Measurements from ENCODE around the gene SMPX.
A peak's percentile ranks its signal among the peaks of the same experiment; 100 is the strongest.

Gene SMPX

GRCh38 chrX:21741869-21742701 is 15.8 kb downstream of the SMPX start:
- Histone ChIP-seq H3K27ac (peak overlapping the region; percentile 72), H3K36me3 (no peaks in the 10 kb centered on the region), H3K27me3 (ENCODE audit: insufficient read depth, low read depth, severe bottlenecking) (no peaks in the 10 kb centered on the region), H3K9me3 (ENCODE audit: severe bottlenecking) (no peaks in the 10 kb centered on the region), H3K4me3 (ENCODE audit: low read depth, low read length) (no peak overlapping the region)
- DNase-seq: peak; percentile 16
- TF ChIP-seq, protein P1, sequence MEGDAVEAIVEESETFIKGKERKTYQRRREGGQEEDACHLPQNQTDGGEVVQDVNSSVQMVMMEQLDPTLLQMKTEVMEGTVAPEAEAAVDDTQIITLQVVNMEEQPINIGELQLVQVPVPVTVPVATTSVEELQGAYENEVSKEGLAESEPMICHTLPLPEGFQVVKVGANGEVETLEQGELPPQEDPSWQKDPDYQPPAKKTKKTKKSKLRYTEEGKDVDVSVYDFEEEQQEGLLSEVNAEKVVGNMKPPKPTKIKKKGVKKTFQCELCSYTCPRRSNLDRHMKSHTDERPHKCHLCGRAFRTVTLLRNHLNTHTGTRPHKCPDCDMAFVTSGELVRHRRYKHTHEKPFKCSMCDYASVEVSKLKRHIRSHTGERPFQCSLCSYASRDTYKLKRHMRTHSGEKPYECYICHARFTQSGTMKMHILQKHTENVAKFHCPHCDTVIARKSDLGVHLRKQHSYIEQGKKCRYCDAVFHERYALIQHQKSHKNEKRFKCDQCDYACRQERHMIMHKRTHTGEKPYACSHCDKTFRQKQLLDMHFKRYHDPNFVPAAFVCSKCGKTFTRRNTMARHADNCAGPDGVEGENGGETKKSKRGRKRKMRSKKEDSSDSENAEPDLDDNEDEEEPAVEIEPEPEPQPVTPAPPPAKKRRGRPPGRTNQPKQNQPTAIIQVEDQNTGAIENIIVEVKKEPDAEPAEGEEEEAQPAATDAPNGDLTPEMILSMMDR (IDR thresholded peaks at IDR 0.05; ENCODE audit: low read depth, low read length): no peak

GRCh38 chrX:21741364-21741763 is 16.6 kb downstream of the SMPX start:
- H3K27ac ChIP-seq: peak overlapping the region; percentile 72
- no peaks in the 10 kb centered on the region for H3K27me3 ChIP-seq (ENCODE audit: insufficient read depth, low read depth, severe bottlenecking)
- no peak for DNase-seq
- no peak overlapping the region for H3K4me3 ChIP-seq (ENCODE audit: low read depth, low read length)
- H3K9me3 ChIP-seq (ENCODE audit: severe bottlenecking): no peaks in the 10 kb centered on the region
- TF ChIP-seq, protein P1 (IDR thresholded peaks at IDR 0.05; ENCODE audit: low read depth, low read length): no peak
- no peaks in the 10 kb centered on the region for H3K36me3 ChIP-seq

DNA sequence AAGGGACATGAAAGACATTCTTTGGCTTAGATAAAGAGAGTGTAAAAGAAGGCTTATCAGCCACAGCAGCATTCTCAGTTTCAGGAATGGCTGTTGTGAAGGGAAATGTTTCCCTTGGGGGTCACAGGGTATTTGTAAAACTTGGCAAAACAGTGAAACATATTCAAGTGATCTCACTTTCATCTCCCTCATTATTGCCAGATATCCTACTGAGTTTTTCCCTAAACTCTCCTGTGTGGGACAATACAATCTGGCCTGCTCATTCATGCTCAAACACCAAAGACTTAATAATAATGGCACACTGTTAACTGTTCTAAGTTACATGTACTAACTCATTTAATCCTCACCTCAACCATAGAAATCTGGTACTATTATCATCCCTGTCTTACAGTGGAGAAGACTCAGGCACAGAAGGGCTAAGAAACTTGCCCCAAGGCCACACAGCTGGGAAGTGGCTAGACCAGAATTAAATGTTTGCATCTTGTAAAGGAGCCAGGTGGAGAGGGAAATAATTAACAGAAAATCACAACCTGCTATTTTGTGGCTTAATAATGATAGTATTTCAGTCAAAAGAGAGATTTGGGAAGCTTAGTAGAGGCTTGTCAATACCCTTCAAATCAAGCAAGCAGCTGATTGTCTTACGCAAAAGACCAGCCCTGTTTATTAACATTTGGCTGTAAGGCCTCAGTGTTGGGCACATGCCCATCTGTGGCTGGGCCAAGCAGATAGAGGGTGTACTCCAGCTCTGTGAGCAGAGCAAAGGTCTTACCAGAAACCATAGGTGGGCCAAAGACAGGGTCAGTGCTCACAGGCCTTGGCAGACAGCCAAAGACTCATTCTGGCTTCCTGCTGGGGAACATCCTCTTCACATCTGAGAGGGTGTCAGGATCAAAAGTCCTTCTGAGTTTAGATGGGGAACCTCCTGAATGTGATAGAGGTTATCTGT is 17.3 kb downstream of the SMPX start:
- DNase-seq: peak; percentile 16
- no peaks in the 10 kb centered on the region for H3K9me3 ChIP-seq (ENCODE audit: severe bottlenecking)
- H3K27me3 ChIP-seq (ENCODE audit: insufficient read depth, low read depth, severe bottlenecking): no peaks in the 10 kb centered on the region
- H3K4me3 ChIP-seq (ENCODE audit: low read depth, low read length): no peak overlapping the region
- H3K27ac ChIP-seq: peak overlapping the region; percentile 72
- TF ChIP-seq, protein P1 (IDR thresholded peaks at IDR 0.05; ENCODE audit: low read depth, low read length): no peak
- no peaks in the 10 kb centered on the region for H3K36me3 ChIP-seq

- TF ChIP-seq, protein P1 (IDR thresholded peaks at IDR 0.05; ENCODE audit: low read depth, low read length): no peak
- H3K36me3 ChIP-seq: no peaks in the 10 kb centered on the region
- peak overlapping the region; percentile 92 for H3K27ac ChIP-seq
- H3K9me3 ChIP-seq (ENCODE audit: severe bottlenecking): no peaks in the 10 kb centered on the region
- no peaks in the 10 kb centered on the region for H3K27me3 ChIP-seq (ENCODE audit: insufficient read depth, low read depth, severe bottlenecking)
- H3K4me3 ChIP-seq (ENCODE audit: low read depth, low read length): peak overlapping the region; percentile 40
- peak; percentile 73 for DNase-seq
Observed at GRCh38 chrX:21738950-21739287, 19.0 kb downstream of the SMPX start.

GRCh38 chrX:21738210-21738949 is 19.5 kb downstream of the SMPX start:
- H3K4me3 ChIP-seq (ENCODE audit: low read depth, low read length): peak overlapping the region; percentile 40
- TF ChIP-seq, protein P1 (IDR thresholded peaks at IDR 0.05; ENCODE audit: low read depth, low read length): no peak
- H3K36me3 ChIP-seq: no peaks in the 10 kb centered on the region
- H3K27ac ChIP-seq: peak overlapping the region; percentile 92
- H3K9me3 ChIP-seq (ENCODE audit: severe bottlenecking): no peaks in the 10 kb centered on the region
- no peaks in the 10 kb centered on the region for H3K27me3 ChIP-seq (ENCODE audit: insufficient read depth, low read depth, severe bottlenecking)
- peak; percentile 87 for DNase-seq

Measured in WERI-Rb-1 (cell line).